H1 (cell line): ENCODE measurements around the gene ABCB11. TPM values are rescaled to one million over a fixed set of nuclear protein-coding genes. Genes with fewer than 3 reads are reported as not detected.

Experiments used
- ATF2 ChIP-seq: IDR thresholded peaks from 2 replicates; pipeline ENCODE4 v1.6.1; 2012; ENCODE audit warnings: low read length, inconsistent platforms
- HDAC2 ChIP-seq, 2 experiments: fragments of 300-600 bp in 1 of 2; sonication (generic) in 1 of 2; IDR thresholded peaks; 2 replicates each; pipeline ENCODE4 v1.6.1; 2011 to 2012; ENCODE audit warnings: low read depth in 2 of 2, low read length in 2 of 2, mild to moderate bottlenecking in 2 of 2, moderate library complexity in 2 of 2, borderline replicate concordance in 1 of 2, inconsistent platforms in 1 of 2
- polyA plus RNA-seq, 7 experiments: library from polyadenylated mRNA; depleted of rRNA in 3 of 7; stranded (reverse) in 5 of 7; unstranded in 2 of 7; fragments of >200 nt in 5 of 7; fragments of 200-250 nt in 2 of 7; gene quantifications; 1 replicate in 5 of 7; 2 replicates in 1 of 7; 4 replicates in 1 of 7; pipeline versions ENCODE4 v1.2.1 to v1.2.3, GENCODE V29; 2011 to 2013; ENCODE audit warnings: missing spikeins in 2 of 7, mixed read lengths in 2 of 7
- total RNA-seq: library from RNA; stranded (reverse); fragmentation: NEBNext Ultra II Directional; extraction: Animal tissue kit (Norgen Biotek cat#: 25700); gene quantifications from 2 replicates; pipeline ENCODE4 v1.2.1, GENCODE V29; 2021

ABCB11 gene
- total and polyA plus RNA-seq, 2 of the 8 experiments (the other 6 are each of a cell fraction or from before 2014, with no cell fraction given), result not detected

GRCh38 chr2:168897449-168897848, 133.7 kb downstream of the ABCB11 start (continued):
- TF ChIP-seq ATF2 (no peak), HDAC2 (IDR thresholded peaks at IDR 0.05; ENCODE audit: borderline replicate concordance in 1 of 2, low read depth in 2 of 2, low read length in 2 of 2) (no peak)
- TF ChIP-seq, all 59 proteins: peak for 0
